ACC112 (cell line): ENCODE data around the gene FANCF.
A peak's percentile ranks its signal among the peaks of the same experiment; 100 is the strongest.

Experiments used
- H2AFZ ChIP-seq: fragments of 200-600 bp; sonication (generic); one replicate; pipeline ENCODE4 v1.6.0; 2017; ENCODE audit warnings: antibody characterized with exemption, low read length; ENCODE audit not compliant: unreplicated experiment
- H3K27ac ChIP-seq: fragments of 200-600 bp; sonication (generic); 2 replicates; pipeline ENCODE4 v1.5.1; 2014; ENCODE audit warnings: low read depth, mild to moderate bottlenecking, antibody characterized with exemption, low read length, moderate library complexity
- H3K27me3 ChIP-seq: fragments of 200-600 bp; sonication (generic); 2 replicates; pipeline ENCODE4 v1.6.1; 2014; ENCODE audit warnings: mild to moderate bottlenecking, antibody characterized with exemption, low read length, moderate library complexity, mixed read lengths; ENCODE audit not compliant: insufficient read depth
- H3K36me3 ChIP-seq: fragments of 200-600 bp; sonication (generic); 2 replicates; pipeline ENCODE4 v1.6.1; 2016; ENCODE audit warnings: mild to moderate bottlenecking, antibody characterized with exemption, low read length, moderate library complexity, mixed read lengths; ENCODE audit not compliant: insufficient read depth
- H3K4me1 ChIP-seq: fragments of 200-600 bp; sonication (generic); one replicate; pipeline ENCODE4 v1.6.1; 2016; ENCODE audit warnings: low read length, mixed read lengths; ENCODE audit not compliant: insufficient read depth, unreplicated experiment, control insufficient read depth
- H3K4me3 ChIP-seq: fragments of 200-600 bp; sonication (generic); 2 replicates; pipeline ENCODE4 v1.5.1; 2014; ENCODE audit warnings: mild to moderate bottlenecking, low read depth, low read length
- H3K79me2 ChIP-seq: fragments of 200-600 bp; sonication (generic); one replicate; pipeline ENCODE4 v1.6.0; 2016; ENCODE audit warnings: low read length; ENCODE audit not compliant: control insufficient read depth, unreplicated experiment, insufficient read depth

FANCF gene

GRCh38 chr11:22624742-22625447, 728 bp downstream of the FANCF start:
- peak overlapping the region; percentile 77 for H3K27ac ChIP-seq

GRCh38 chr11:22617868-22618267, 7.8 kb downstream of the FANCF start:
- no peak overlapping the region for H3K27ac ChIP-seq
- H3K27me3 ChIP-seq, result peaks cover 21% of the 10 kb centered on the region
- no peaks in the 10 kb centered on the region for H3K79me2 ChIP-seq
- H3K4me1 ChIP-seq, result no peaks in the 10 kb centered on the region
- H3K4me3 ChIP-seq, result no peak overlapping the region
- no peaks in the 10 kb centered on the region for H3K36me3 ChIP-seq
- H2AFZ ChIP-seq, result no peak overlapping the region

More at GRCh38 chr11:22624742-22625447, 728 bp downstream of the FANCF start:
- Histone ChIP-seq H3K4me3 (peak overlapping the region; percentile 88), H3K79me2 (peaks cover 7% of the 10 kb centered on the region), H3K4me1 (no peaks in the 10 kb centered on the region), H3K36me3 (no peaks in the 10 kb centered on the region), H2AFZ (peak overlapping the region; percentile 76), H3K27me3 (no peaks in the 10 kb centered on the region)

GRCh38 chr11:22603933-22604332, 21.7 kb downstream of the FANCF start:
- Histone ChIP-seq H3K27me3 (peaks cover 38% of the 10 kb centered on the region), H3K27ac (no peak overlapping the region), H3K36me3 (no peaks in the 10 kb centered on the region), H2AFZ (no peak overlapping the region), H3K79me2 (no peaks in the 10 kb centered on the region), H3K4me3 (no peak overlapping the region), H3K4me1 (no peaks in the 10 kb centered on the region)

DNA sequence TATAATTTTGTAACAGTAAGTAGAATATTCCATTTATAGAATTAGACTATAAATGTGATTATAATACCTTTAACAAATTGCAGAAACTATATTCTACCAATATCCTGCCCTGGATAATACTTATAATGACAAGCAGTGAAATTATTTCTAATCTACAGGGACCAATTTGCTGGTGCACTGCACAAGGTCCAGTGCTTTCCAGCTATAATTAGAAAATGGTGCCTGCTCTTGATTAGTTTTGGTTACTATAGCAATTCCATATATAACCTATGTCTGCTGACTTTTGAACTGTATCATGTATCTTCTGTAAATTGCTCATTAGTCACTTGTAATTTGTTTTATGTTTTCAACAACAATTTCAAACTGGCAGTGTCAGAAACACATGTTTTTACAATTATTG, 23.1 kb downstream of the FANCF start:
- H2AFZ ChIP-seq, result no peak overlapping the region
- peaks cover 38% of the 10 kb centered on the region for H3K27me3 ChIP-seq
- no peaks in the 10 kb centered on the region for H3K36me3 ChIP-seq
- no peak overlapping the region for H3K4me3 ChIP-seq
- no peaks in the 10 kb centered on the region for H3K4me1 ChIP-seq
- no peak overlapping the region for H3K27ac ChIP-seq
- H3K79me2 ChIP-seq, result no peaks in the 10 kb centered on the region

DNA sequence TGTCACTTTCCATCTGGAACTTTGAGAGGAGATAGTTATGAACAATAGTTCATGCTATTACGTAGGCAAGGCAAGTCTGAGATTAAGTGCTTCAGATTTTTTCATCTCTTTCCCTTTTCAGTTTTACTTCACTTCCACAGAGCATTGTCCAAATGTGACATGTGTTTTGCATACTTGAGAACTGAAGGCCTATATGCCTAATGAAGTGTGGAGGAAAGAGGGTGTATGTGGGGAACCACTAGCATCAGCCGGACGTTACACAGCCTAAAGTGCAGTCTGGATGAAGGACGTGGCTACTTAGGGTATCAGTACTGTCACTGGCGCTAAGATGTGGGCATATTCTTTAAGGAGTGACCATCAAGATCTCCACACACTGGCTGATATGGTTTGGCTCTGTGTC, 26.2 kb downstream of the FANCF start:
- Histone ChIP-seq H3K4me1 (no peaks in the 10 kb centered on the region), H3K27ac (no peak overlapping the region), H3K79me2 (no peaks in the 10 kb centered on the region), H3K4me3 (no peak overlapping the region), H3K27me3 (peaks cover 23% of the 10 kb centered on the region), H2AFZ (no peak overlapping the region), H3K36me3 (no peaks in the 10 kb centered on the region)

DNA sequence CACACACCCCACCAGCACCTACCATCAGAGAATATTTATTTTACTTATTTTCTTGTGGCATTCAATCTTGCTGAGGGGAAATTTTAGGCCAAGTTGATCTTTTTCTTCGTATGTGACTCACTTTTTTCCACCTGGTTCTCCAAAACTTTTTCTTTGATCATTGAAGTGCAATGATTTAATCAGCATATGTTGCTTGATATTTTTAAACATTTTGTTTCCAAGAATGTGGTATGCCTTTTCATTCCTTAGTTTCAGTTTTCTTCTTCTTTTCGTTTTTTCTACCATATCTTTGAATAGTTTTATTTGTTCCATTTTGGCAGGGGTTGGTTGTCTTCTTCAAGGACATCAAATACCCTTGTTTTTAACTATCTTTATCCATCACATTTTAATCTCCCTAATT, 28.6 kb downstream of the FANCF start:
- no peaks in the 10 kb centered on the region for H3K79me2 ChIP-seq
- H3K27me3 ChIP-seq, result peaks cover 12% of the 10 kb centered on the region; the same call in 1 of the 2 replicates
- H3K4me1 ChIP-seq, result no peaks in the 10 kb centered on the region
- H3K36me3 ChIP-seq, result no peaks in the 10 kb centered on the region
- H3K27ac ChIP-seq, result no peak overlapping the region
- H2AFZ ChIP-seq, result no peak overlapping the region
- no peak overlapping the region for H3K4me3 ChIP-seq

DNA sequence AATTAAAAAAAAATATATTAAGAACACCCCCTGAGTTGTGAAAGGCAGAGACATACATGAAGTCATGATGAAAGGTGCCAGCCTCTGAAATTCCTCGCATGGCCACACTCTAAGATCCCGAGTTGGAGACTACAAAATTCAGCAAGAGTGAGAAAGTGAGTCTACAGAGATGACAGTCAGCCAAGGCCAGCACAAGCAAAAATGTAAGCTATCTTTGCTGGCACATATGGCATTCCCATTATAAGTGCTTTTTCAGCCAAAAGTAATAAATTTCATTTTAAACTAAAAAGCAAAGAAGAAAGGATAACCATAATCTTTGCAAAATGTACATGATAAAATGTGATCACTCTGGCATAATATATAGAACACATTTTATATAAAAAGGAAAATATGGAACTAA, 40.6 kb downstream of the FANCF start:
- H3K4me1 ChIP-seq, result no peaks in the 10 kb centered on the region
- H2AFZ ChIP-seq, result no peak overlapping the region
- no peak overlapping the region for H3K27ac ChIP-seq
- H3K79me2 ChIP-seq, result no peaks in the 10 kb centered on the region
- H3K27me3 ChIP-seq, result peaks cover 13% of the 10 kb centered on the region
- H3K36me3 ChIP-seq, result no peaks in the 10 kb centered on the region
- no peak overlapping the region for H3K4me3 ChIP-seq

DNA sequence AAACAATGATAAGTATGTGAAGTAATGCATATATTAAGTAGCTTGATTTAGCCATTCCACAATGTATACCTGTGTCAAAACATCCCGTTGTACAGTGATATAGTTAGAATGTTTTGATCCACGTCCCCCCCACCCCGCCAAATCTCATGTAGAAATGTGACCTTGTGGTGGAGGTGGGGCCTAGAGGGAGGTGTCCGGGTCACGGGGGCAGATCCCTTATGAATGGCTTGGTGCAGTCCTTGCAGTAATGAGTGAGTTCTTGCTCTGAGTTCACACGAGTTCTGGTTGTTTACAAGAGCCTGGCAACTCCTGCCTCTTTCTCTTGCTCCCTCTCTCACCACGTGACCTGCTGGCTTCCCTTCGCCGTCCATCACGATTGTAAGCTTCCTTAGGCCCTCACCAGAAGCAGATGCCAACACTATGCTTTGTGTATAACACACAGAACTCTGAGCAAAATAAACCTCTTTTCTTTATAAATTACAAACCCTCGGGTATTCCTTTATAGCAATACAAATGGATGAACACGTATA, 41.6 kb downstream of the FANCF start:
- H2AFZ ChIP-seq, result no peak overlapping the region
- peaks cover 15% of the 10 kb centered on the region for H3K27me3 ChIP-seq
- H3K4me3 ChIP-seq, result no peak overlapping the region
- no peaks in the 10 kb centered on the region for H3K79me2 ChIP-seq
- no peaks in the 10 kb centered on the region for H3K4me1 ChIP-seq
- no peaks in the 10 kb centered on the region for H3K36me3 ChIP-seq
- no peak overlapping the region for H3K27ac ChIP-seq

- Histone ChIP-seq H3K4me3 (no peak overlapping the region), H3K4me1 (no peaks in the 10 kb centered on the region), H3K79me2 (no peaks in the 10 kb centered on the region), H3K27me3 (peaks cover 16% of the 10 kb centered on the region), H2AFZ (no peak overlapping the region), H3K36me3 (no peaks in the 10 kb centered on the region), H3K27ac (no peak overlapping the region)
Observed at GRCh38 chr11:22582151-22582410, 43.5 kb downstream of the FANCF start.

GRCh38 chr11:22581354-22582150, 44.1 kb downstream of the FANCF start:
- Histone ChIP-seq H3K36me3 (no peaks in the 10 kb centered on the region), H3K4me3 (no peak overlapping the region), H3K27ac (no peak overlapping the region), H2AFZ (no peak overlapping the region), H3K27me3 (peaks cover 13% of the 10 kb centered on the region), H3K79me2 (no peaks in the 10 kb centered on the region), H3K4me1 (no peaks in the 10 kb centered on the region)

- H3K79me2 ChIP-seq, result no peaks in the 10 kb centered on the region
- no peak overlapping the region for H3K4me3 ChIP-seq
- no peaks in the 10 kb centered on the region for H3K36me3 ChIP-seq
- no peak overlapping the region for H3K27ac ChIP-seq
- H3K4me1 ChIP-seq, result no peaks in the 10 kb centered on the region
- H2AFZ ChIP-seq, result no peak overlapping the region
- H3K27me3 ChIP-seq, result peaks cover 9% of the 10 kb centered on the region; the same call in 1 of the 2 replicates
Observed at GRCh38 chr11:22577854-22578253, 47.8 kb downstream of the FANCF start.
